ENCODE data around the gene TTC33.
"Not testable (repeated sequence)": the region's sequence is repeated elsewhere in the genome, so short reads cannot be mapped to it uniquely, and the experiment has no call there.

DNA sequence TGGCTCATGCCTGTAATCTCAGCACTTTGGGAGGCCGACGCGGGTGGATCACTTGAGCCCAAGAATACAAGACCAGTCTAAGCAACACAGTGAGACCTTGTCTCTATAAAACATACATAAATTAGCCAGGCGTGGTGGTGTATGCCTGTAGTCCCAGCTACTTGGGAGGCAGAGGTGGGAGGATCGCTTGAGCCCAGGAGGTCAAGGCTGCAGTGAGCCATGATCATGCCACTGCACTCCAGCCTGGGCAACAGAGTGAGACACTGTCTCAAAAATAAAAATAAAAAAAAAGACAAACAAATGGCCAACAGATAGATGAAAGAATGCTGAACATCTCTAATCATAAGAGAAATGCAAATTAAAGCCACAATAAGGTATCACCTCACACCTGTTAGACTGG lies 33.2 kb upstream of the TTC33 start:
- not testable (repeated sequence) for TF ChIP-seq ZNF274 (IDR thresholded peaks at IDR 0.05; ENCODE audit: low read depth, low read length); YY1 (IDR thresholded peaks at IDR 0.05; ENCODE audit: insufficient read depth, insufficient read length); SUZ12 (IDR thresholded peaks at IDR 0.05; ENCODE audit: extremely low read depth, insufficient read depth, insufficient read length)

All from NT2/D1 (cell line).